Left lung (tissue), 10 donors: ENCODE measurements around the gene NAV2. TPM values are rescaled to one million over a fixed set of nuclear protein-coding genes. Genes with fewer than 3 reads are reported as not detected.
A peak's percentile ranks its signal among the peaks of the same experiment; 100 is the strongest.

Experiments
- ATAC-seq: fragments of 200-7000 bp; cut with Tn5 transposase; one replicate; pipeline ENCODE4 v1.9.1; 2020; ENCODE audit warnings: moderate library complexity
- DNase-seq, 4 donors: peaks; one replicate each; pipeline ENCODE4 v3.0.0-alpha.2; 2013 to 2020
- H3K27ac ChIP-seq, 2 donors: fragments of 200-600 bp; sonication (generic) in 1 of 2; one replicate each; pipeline versions ENCODE4 v1.5.0 to v1.8.0; 2020 to 2021
- H3K27me3 ChIP-seq, 2 donors: fragments of 200-600 bp; sonication (generic) in 1 of 2; one replicate each; pipeline versions ENCODE4 v1.5.0 to v1.8.0; 2020 to 2021
- H3K36me3 ChIP-seq, 2 donors: fragments of 200-600 bp; sonication (generic) in 1 of 2; one replicate each; pipeline versions ENCODE4 v1.5.0 to v1.8.0; 2020 to 2021
- H3K4me1 ChIP-seq, 2 donors: fragments of 200-600 bp; one replicate each; pipeline ENCODE4 v1.8.0; 2021
- H3K4me3 ChIP-seq, 2 donors: fragments of 200-600 bp; sonication (generic) in 1 of 2; one replicate each; pipeline versions ENCODE4 v1.5.0 to v1.8.0; 2020 to 2021; ENCODE audit warnings: mild to moderate bottlenecking in 1 of 2
- H3K9me3 ChIP-seq, 2 donors: fragments of 200-600 bp; sonication (generic) in 1 of 2; one replicate each; pipeline versions ENCODE4 v1.5.0 to v1.8.0; 2020 to 2021
- intact Hi-C, 2 donors: fragments of 100-400 bp; cut with DNase I; formaldehyde crosslinking; loops; one replicate each; pipeline versions ENCODE4 v1.11.2 to v1.14.2; 2022
- polyA plus RNA-seq, 6 donors: library from polyadenylated mRNA; unstranded; fragments of 120-200 nt; gene quantifications; one replicate each; pipeline ENCODE4 v1.2.1, GENCODE V29; 2013; ENCODE audit not compliant: insufficient read length in 6 of 6
- total RNA-seq, 2 donors: library from RNA; stranded (reverse); fragmentation: NEBNext Ultra II Directional; extraction: Animal tissue kit (Norgen Biotek cat#: 25700); gene quantifications; one replicate each; pipeline ENCODE4 v1.2.1, GENCODE V29; 2021
- TF ChIP-seq, protein P1 (sequence below), 2 donors: fragments of 200-600 bp; sonication (generic) in 1 of 2; IDR thresholded peaks; one replicate each; pipeline versions ENCODE4 v1.5.0 to v1.8.0; 2021; ENCODE audit warnings: antibody characterized with exemption in 2 of 2
- donor health status: DM: no; HTN: yes; CAD: no.
- donor health status: DM: no; HTN: no; CAD: no.

The NAV2 gene
- total and polyA plus RNA-seq, 8 donors = 18.0 to 59.9 (median 23.1) TPM

DNA sequence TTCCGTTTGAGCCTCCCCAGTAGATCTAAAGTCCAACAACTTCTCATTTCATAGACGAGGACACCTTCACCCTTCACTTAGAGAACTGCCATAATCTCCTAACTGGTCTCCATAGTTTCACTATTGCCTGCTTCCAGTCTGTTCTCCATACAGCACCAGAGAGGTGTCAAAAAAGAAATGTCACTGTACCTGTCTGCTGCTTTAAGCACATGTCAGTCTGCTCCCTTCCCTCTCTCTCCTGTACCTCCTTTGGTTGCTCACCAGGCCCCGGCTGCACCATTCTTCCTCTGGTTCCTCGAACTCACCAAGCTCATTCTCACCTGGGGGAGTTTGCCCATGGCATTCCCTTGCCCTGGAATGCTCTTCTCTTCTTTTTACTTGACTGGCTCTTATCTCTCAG is 75.8 kb downstream of the NAV2 start:
- Histone ChIP-seq H3K4me1 (peaks cover 5 to 16% of the 10 kb centered on the region in 2 donors), H3K36me3 (no peaks in the 10 kb centered on the region), H3K27ac (no peak overlapping the region), H3K9me3 (no peaks in the 10 kb centered on the region), H3K4me3 (no peak overlapping the region), H3K27me3 (no peaks in the 10 kb centered on the region)
- TF ChIP-seq, protein P1, sequence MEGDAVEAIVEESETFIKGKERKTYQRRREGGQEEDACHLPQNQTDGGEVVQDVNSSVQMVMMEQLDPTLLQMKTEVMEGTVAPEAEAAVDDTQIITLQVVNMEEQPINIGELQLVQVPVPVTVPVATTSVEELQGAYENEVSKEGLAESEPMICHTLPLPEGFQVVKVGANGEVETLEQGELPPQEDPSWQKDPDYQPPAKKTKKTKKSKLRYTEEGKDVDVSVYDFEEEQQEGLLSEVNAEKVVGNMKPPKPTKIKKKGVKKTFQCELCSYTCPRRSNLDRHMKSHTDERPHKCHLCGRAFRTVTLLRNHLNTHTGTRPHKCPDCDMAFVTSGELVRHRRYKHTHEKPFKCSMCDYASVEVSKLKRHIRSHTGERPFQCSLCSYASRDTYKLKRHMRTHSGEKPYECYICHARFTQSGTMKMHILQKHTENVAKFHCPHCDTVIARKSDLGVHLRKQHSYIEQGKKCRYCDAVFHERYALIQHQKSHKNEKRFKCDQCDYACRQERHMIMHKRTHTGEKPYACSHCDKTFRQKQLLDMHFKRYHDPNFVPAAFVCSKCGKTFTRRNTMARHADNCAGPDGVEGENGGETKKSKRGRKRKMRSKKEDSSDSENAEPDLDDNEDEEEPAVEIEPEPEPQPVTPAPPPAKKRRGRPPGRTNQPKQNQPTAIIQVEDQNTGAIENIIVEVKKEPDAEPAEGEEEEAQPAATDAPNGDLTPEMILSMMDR (IDR thresholded peaks at IDR 0.05) = no peak
- no peak for ATAC-seq
- DNase-seq = no peak
- intact Hi-C loops = no loop called here

DNA sequence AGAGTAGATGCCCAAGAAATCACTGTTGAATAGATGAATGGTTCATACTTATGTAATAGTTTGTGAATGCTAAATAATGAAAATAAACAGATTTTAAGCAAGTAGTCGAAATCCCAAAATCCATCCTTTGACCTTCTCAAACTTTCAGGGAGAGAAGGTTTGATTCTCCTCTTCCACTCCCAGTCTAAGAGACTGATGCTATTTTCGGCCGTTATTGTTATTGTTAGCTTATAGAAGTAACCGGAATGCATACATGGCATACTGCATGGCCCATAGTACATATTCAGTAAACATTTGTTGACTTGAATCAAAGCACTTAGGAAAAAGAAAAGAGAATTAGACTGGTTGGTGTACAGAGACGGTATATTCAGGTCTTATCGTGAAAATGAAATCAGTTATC is 76.6 kb downstream of the NAV2 start:
- no peak for DNase-seq
- H3K27ac ChIP-seq = no peak overlapping the region
- TF ChIP-seq, protein P1 (IDR thresholded peaks at IDR 0.05) = no peak

DNA sequence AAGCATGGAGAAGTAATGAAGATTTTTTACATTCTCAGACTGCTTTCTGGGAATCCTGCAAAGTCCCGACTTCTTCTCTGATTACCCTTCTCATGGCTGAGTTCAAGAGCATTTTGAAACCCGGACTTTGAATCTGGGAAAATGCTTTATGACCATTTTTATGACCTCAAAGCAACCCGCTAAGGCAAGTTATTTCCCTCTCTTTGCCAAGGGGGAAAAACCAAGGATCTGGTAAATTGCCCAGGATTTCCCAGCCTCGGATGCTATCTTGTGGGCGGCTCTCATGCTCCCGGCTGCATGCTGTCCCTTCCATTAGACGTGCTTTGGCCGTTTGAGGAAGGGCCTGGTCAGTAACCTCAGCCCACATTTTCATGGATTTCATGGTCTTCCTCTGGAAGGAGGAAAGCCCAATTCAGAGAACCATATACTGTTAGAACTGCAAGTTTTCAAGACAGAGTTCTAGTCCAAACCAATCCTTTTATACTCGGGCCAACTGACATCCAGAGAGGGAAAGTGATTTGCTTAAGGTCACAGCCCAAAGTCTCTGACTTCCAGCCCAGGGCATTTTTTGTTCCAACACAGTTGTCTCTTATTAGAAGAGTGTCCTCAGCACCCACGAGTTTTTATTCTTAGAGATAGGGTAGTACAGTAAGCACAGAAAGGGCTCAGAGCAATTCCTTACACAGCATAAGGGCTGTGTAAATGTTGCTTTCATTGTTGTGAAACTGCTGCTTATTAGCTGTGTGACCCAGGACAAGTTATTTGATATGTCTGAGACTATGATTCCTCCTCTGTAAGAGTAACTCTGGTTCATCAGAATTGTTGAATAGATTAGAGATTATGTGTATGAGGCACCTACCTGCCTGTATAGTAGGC is 77.4 kb downstream of the NAV2 start:
- no peak for DNase-seq
- intact Hi-C loops = no loop called here
- ATAC-seq = peak; percentile 60
- Histone ChIP-seq H3K27ac (peak overlapping the region in 1 of 2 donors; percentile 21), H3K27me3 (no peaks in the 10 kb centered on the region), H3K36me3 (no peaks in the 10 kb centered on the region), H3K4me3 (no peak overlapping the region), H3K9me3 (no peaks in the 10 kb centered on the region), H3K4me1 (peaks cover 10 to 16% of the 10 kb centered on the region in 2 donors)
- TF ChIP-seq, protein P1 (IDR thresholded peaks at IDR 0.05) = no peak

More for the DNA sequence above, 76.6 kb downstream of the NAV2 start:
- H3K9me3 ChIP-seq = no peaks in the 10 kb centered on the region
- no peaks in the 10 kb centered on the region for H3K36me3 ChIP-seq
- no peak overlapping the region for H3K4me3 ChIP-seq
- peaks cover 5 to 16% of the 10 kb centered on the region in 2 donors for H3K4me1 ChIP-seq
- intact Hi-C loops = no loop called here
- ATAC-seq = no peak
- no peaks in the 10 kb centered on the region for H3K27me3 ChIP-seq

DNA sequence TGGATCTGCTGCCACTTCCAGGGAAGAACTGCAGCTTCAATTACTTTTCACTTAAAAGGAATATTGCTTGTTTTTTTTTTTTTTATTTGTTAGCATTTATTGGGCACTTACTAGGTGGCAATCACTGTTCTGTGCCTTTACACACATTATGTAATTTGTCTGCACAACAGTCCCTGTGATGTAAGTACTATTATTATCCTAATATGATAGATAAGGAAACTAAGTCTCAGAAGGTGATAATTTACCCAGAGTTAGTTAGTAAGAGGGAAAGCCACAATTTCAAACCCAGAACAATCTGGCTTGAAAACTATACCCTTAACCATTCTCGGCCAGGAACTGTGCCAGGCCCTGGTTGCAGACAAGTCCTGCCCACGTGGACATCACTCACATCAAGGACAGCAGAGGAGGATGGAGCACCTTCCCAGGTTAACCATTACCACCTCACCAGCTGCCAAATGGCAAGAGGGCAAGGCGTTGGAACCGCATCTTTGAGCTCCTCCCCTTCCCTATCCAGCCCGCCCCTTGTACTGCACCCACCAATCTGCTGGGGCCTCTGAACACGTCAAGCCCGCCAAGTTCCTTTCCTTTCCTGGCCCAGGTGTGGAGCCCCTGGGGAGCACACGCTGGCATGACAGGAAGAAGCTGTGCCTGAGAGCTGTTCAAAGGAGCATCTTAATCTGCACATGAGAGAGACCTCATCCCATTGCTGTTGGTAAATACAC is 78.4 kb downstream of the NAV2 start:
- no peaks in the 10 kb centered on the region for H3K36me3 ChIP-seq
- no peak overlapping the region for H3K27ac ChIP-seq
- ATAC-seq = peak; percentile 24
- peaks cover 10 to 16% of the 10 kb centered on the region in 2 donors for H3K4me1 ChIP-seq
- H3K4me3 ChIP-seq = no peak overlapping the region
- H3K9me3 ChIP-seq = no peaks in the 10 kb centered on the region
- no peak for DNase-seq
- TF ChIP-seq, protein P1 (IDR thresholded peaks at IDR 0.05) = no peak
- intact Hi-C loops = no loop called here
- H3K27me3 ChIP-seq = no peaks in the 10 kb centered on the region

DNA sequence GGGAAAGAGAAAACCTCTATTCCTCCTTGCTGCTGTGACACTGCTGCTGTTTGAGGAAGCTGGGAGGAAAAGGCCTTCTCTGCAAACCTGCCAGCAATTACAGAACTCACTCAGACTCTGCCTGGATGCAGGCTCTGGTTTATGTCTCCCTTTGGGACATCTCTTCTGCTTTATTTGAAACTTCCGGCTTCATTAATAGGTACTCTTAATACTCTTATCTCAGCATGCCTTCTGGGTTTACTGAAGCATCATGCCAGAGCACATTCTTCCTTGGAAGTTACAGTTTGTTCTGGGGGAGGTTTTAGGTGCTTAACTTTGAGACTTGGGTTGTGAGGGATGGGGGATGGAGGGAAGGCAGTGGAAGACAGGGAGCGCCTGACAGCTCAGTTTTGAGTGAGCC is 79.9 kb downstream of the NAV2 start:
- intact Hi-C loops = no loop called here
- peaks cover 10 to 16% of the 10 kb centered on the region in 2 donors for H3K4me1 ChIP-seq
- ATAC-seq (peak; percentile 48), DNase-seq (no peak)
- no peaks in the 10 kb centered on the region for H3K9me3 ChIP-seq
- H3K27ac ChIP-seq = no peak overlapping the region
- TF ChIP-seq, protein P1 (IDR thresholded peaks at IDR 0.05) = no peak
- H3K27me3 ChIP-seq = no peaks in the 10 kb centered on the region
- no peaks in the 10 kb centered on the region for H3K36me3 ChIP-seq
- no peak overlapping the region for H3K4me3 ChIP-seq
